Lower lobe of right lung (tissue), 2 donors: ENCODE measurements around the gene PGC. TPM values are rescaled to one million over a fixed set of nuclear protein-coding genes. Genes with fewer than 3 reads are reported as not detected.

ENCODE experiments used
- ATAC-seq, 2 donors: fragments of 200-7000 bp; cut with Tn5 transposase; one replicate each; pipeline ENCODE4 v1.9.1; 2020 to 2022; ENCODE audit warnings: mild to moderate bottlenecking in 2 of 2, moderate library complexity in 2 of 2
- DNase-seq: peaks from one replicate; pipeline ENCODE4 v3.0.0-alpha.2; 2020
- H3K27ac ChIP-seq: fragments of 200-600 bp; one replicate; pipeline ENCODE4 v1.8.0; 2022
- H3K27me3 ChIP-seq: fragments of 200-600 bp; one replicate; pipeline ENCODE4 v1.8.0; 2022; ENCODE audit warnings: low read depth
- H3K36me3 ChIP-seq: fragments of 200-600 bp; one replicate; pipeline ENCODE4 v1.8.0; 2022; ENCODE audit warnings: mild to moderate bottlenecking
- H3K4me1 ChIP-seq: fragments of 200-600 bp; one replicate; pipeline ENCODE4 v1.8.0; 2022
- H3K4me3 ChIP-seq: fragments of 200-600 bp; one replicate; pipeline ENCODE4 v1.8.0; 2022; ENCODE audit warnings: mild to moderate bottlenecking
- H3K9me3 ChIP-seq: fragments of 200-600 bp; one replicate; pipeline ENCODE4 v1.8.0; 2022
- intact Hi-C: fragments of 100-400 bp; cut with DNase I; formaldehyde crosslinking; loops from one replicate; pipeline ENCODE4 v1.11.0; 2022
- total RNA-seq: library from RNA; stranded (reverse); fragmentation: NEBNext Ultra II Directional; extraction: Animal tissue kit (Norgen Biotek cat#: 25700); gene quantifications from one replicate; pipeline ENCODE4 v1.2.1, GENCODE V29; 2021
- TF ChIP-seq, protein P1 (sequence below): fragments of 200-600 bp; IDR thresholded peaks from one replicate; pipeline ENCODE4 v1.8.0; 2022; ENCODE audit warnings: antibody characterized with exemption, mild to moderate bottlenecking
- donor health status: DM: no; HTN: yes; CAD: no; lungs with severe emphysema.

The PGC gene
- total RNA-seq, 1 donor from 2014 or later: 947 TPM

DNA sequence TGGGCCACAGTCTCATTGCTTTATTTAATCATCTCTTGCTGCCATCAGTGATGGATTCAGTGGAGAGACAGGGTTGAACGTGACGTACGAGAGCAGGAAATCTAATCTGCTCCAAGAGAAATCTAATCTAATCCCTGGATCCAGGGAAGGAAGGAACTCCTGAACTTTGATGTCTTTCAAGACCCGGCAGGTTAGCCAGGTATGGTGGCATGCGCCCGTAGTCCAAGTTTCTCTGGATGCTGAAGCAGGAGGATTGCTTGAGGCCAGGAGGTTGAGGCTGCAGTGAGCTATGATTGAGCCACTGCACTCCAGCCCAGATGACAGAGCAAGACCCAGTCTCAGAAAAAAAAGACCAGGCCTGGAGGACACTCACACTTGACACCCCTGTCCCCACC, 11.4 kb upstream of the PGC start:
- TF ChIP-seq, protein P1, sequence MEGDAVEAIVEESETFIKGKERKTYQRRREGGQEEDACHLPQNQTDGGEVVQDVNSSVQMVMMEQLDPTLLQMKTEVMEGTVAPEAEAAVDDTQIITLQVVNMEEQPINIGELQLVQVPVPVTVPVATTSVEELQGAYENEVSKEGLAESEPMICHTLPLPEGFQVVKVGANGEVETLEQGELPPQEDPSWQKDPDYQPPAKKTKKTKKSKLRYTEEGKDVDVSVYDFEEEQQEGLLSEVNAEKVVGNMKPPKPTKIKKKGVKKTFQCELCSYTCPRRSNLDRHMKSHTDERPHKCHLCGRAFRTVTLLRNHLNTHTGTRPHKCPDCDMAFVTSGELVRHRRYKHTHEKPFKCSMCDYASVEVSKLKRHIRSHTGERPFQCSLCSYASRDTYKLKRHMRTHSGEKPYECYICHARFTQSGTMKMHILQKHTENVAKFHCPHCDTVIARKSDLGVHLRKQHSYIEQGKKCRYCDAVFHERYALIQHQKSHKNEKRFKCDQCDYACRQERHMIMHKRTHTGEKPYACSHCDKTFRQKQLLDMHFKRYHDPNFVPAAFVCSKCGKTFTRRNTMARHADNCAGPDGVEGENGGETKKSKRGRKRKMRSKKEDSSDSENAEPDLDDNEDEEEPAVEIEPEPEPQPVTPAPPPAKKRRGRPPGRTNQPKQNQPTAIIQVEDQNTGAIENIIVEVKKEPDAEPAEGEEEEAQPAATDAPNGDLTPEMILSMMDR: no peak
- Histone ChIP-seq H3K27ac (no peak overlapping the region), H3K27me3 (no peaks in the 10 kb centered on the region), H3K4me1 (no peaks in the 10 kb centered on the region), H3K9me3 (no peaks in the 10 kb centered on the region), H3K36me3 (no peaks in the 10 kb centered on the region), H3K4me3 (no peak overlapping the region)
- intact Hi-C loops: no loop called here
- no peak for DNase-seq
- no peak for ATAC-seq

DNA sequence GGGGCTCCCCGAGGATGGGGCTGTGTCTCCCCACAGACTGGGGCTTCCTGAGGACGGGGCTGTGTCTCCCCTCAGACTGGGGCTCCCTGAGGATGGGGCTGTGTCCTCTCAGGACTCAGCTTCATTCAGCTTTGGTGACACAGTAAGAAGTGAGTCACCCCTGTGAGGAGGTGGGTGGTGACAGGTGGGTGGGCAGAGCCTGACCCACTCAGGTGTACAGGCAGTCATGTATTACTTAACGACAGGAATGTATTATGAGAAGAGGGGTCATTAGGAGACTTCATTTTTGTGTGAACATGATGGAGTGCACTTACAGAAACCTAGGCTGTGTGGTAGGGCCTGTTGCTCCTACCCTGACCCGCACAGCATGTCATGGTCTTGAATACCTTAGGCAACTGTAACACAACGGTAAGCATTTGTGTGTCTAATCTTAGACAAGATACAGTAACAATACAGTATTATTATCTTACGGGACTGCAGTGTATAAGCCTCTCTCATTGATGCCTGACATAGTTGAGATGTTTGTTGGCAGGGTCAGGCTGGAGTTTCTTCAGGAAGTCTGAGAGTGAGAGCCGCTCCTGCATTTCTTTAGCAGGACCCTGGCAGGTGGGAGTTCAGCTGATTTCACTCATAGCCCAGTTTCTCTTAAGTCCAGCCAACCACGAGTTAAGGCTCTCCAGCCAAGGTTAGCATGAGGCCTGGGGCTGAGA, 10.9 kb upstream of the PGC start:
- DNase-seq: peak; percentile 7

DNA sequence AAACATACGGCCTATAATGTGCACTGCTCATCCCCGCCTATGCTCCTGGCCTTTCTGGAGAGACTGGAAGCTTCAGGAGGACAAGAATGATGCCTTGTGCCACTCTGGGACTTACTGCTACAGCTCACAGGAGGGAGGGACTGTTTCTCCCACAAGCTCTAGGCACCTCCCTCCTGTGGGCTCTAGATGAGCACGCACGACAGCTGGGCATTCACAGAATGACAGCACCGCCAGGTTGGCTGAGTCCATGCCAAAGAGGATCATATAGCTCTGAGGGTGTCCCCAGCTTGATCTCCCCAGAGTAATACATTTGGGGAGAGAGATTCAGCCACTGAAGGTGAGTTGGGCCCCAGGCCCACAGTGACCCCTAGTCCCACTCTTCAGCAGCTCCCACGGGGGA, 10.1 kb upstream of the PGC start:
- H3K9me3 ChIP-seq: no peaks in the 10 kb centered on the region
- H3K36me3 ChIP-seq: no peaks in the 10 kb centered on the region
- H3K27me3 ChIP-seq: no peaks in the 10 kb centered on the region
- ATAC-seq (no peak), DNase-seq (peak; percentile 12)
- no peak overlapping the region for H3K4me3 ChIP-seq
- no peaks in the 10 kb centered on the region for H3K4me1 ChIP-seq
- intact Hi-C loops: no loop called here
- TF ChIP-seq, protein P1: no peak
- H3K27ac ChIP-seq: no peak overlapping the region

More for the DNA sequence above, 10.9 kb upstream of the PGC start:
- Histone ChIP-seq H3K9me3 (no peaks in the 10 kb centered on the region), H3K27me3 (no peaks in the 10 kb centered on the region), H3K27ac (no peak overlapping the region), H3K36me3 (no peaks in the 10 kb centered on the region), H3K4me3 (no peak overlapping the region), H3K4me1 (no peaks in the 10 kb centered on the region)
- TF ChIP-seq, protein P1: no peak
- intact Hi-C loops: no loop called here
- ATAC-seq: peak; percentile 44 to 70

DNA sequence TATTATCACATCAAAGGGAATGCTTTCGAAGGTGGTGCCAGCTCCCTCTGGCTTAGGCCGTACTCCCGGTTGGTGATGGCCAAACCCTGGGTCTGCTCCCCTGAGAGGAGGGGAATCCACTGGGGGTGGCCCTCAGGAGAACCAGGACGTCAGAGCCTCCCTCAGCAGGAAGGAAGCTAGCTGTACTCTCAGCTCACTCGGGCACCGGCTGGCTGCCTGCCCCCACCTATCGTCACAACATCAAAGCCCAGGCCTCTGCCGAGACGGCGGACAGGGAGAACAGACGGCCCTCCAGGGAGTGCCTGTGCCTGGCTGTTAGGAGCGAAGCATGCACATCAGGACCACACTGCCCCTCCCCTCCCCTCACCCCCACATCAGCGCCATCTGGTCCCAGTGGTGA, 9.2 kb upstream of the PGC start:
- DNase-seq: peak; percentile 42
- H3K36me3 ChIP-seq: no peaks in the 10 kb centered on the region
- peak in 1 of 2 donors; percentile 54 for ATAC-seq
- intact Hi-C loops: no loop called here
- H3K27ac ChIP-seq: no peak overlapping the region
- H3K4me3 ChIP-seq: no peak overlapping the region
- no peaks in the 10 kb centered on the region for H3K9me3 ChIP-seq
- TF ChIP-seq, protein P1: no peak
- no peaks in the 10 kb centered on the region for H3K27me3 ChIP-seq
- no peaks in the 10 kb centered on the region for H3K4me1 ChIP-seq

DNA sequence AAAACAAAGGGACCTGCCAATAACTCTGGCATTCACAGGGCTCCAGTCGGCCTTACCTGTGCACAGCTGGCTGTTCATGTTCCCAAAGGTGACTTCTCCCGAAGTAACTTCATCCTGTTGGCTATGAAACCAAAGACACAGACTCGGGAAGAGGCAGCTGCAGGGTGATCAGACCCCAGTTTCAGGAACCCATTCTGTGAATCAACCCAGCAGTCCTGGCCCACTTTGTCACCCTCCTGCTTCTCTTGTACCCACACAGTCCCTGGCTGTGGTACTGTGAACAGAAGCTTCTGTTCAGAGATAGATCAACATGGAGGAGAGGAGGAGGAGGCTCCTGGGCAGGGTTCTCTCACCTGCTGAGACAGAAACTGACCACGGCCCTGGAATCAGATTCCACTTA, 8.7 kb upstream of the PGC start:
- Histone ChIP-seq H3K27me3 (no peaks in the 10 kb centered on the region), H3K27ac (no peak overlapping the region), H3K4me3 (no peak overlapping the region), H3K36me3 (no peaks in the 10 kb centered on the region), H3K9me3 (no peaks in the 10 kb centered on the region), H3K4me1 (no peaks in the 10 kb centered on the region)
- intact Hi-C loops: no loop called here
- TF ChIP-seq, protein P1: no peak
- no peak for ATAC-seq
- peak; percentile 3 for DNase-seq
